HepG2 (cell line): ENCODE data around the gene ACAP1. TPM values are rescaled to one million over a fixed set of nuclear protein-coding genes. Genes with fewer than 3 reads are reported as not detected.

Experiments used
- AKAP8 ChIP-seq: sonication (generic); formaldehyde crosslinking; IDR thresholded peaks from 2 replicates; pipeline ENCODE4 v1.5.1; 2020; ENCODE audit warnings: mild to moderate bottlenecking, missing genetic modification reagents
- FOXA1 ChIP-seq, 2 experiments: fragments of 450-650 bp in 1 of 2; sonication (generic) in 1 of 2; formaldehyde crosslinking in 1 of 2; IDR thresholded peaks; 2 replicates each; pipeline versions ENCODE4 v1.4.0 to v1.6.1; 2016 to 2020; ENCODE audit warnings: missing genetic modification reagents in 1 of 2
- ISX ChIP-seq: sonication (generic); formaldehyde crosslinking; conservative IDR thresholded peaks from 2 replicates; pipeline ENCODE4 v1.5.0; 2020; ENCODE audit warnings: missing genetic modification reagents
- KAT7 ChIP-seq: IDR thresholded peaks from 2 replicates; pipeline ENCODE4 v1.6.1; 2018; ENCODE audit warnings: borderline replicate concordance, missing compliant biosample characterization
- NCOR1 ChIP-seq: fragments of 200-600 bp; sonication (generic); IDR thresholded peaks from 2 replicates; pipeline ENCODE4 v1.7.0; 2017; ENCODE audit warnings: antibody characterized with exemption, low read length, borderline replicate concordance
- NFAT5 ChIP-seq: sonication (generic); formaldehyde crosslinking; IDR thresholded peaks from 2 replicates; pipeline ENCODE4 v1.4.0; 2020; ENCODE audit warnings: missing genetic modification reagents
- THYN1 ChIP-seq: sonication (generic); formaldehyde crosslinking; IDR thresholded peaks from 2 replicates; pipeline ENCODE4 v1.8.1; 2023; ENCODE audit warnings: low read depth, mild to moderate bottlenecking, moderate library complexity, missing genetic modification reagents, borderline replicate concordance
- ZNF124 ChIP-seq: sonication (generic); formaldehyde crosslinking; IDR thresholded peaks from 2 replicates; pipeline ENCODE4 v1.4.0; 2020; ENCODE audit warnings: missing genetic modification reagents
- ZNF205 ChIP-seq: IDR thresholded peaks from 2 replicates; pipeline ENCODE4 v1.6.1; 2018; ENCODE audit warnings: missing biosample characterization, missing genetic modification reagents
- polyA plus RNA-seq, 8 experiments: library from polyadenylated mRNA; depleted of rRNA in 3 of 8; stranded (reverse) in 7 of 8; unstranded in 1 of 8; fragments of >200 nt; fragmentation: Illumina TruSeq in 4 of 8; extraction: Trizol in 4 of 8; gene quantifications; 2 replicates each; pipeline versions ENCODE4 v1.2.1 to v1.2.3, GENCODE V29; 2011 to 2016; ENCODE audit warnings: low read depth in 4 of 8, missing spikeins in 1 of 8, mixed read lengths in 1 of 8; ENCODE audit not compliant: insufficient read depth in 1 of 8
- total RNA-seq, 5 experiments: library from RNA; depleted of rRNA; stranded (reverse); fragments of >200 nt; fragmentation: Illumina TruSeq; extraction: Trizol; gene quantifications; 2 replicates each; pipeline ENCODE4 v1.2.3, GENCODE V29; 2016; ENCODE audit warnings: low read depth in 1 of 5

Gene ACAP1
- total and polyA plus RNA-seq, 2 of the 13 experiments (the other 11 are each of a cell fraction or from before 2014, with no cell fraction given), result 1.3 to 2.5 TPM

- no peak for TF ChIP-seq NFAT5 (CRISPR knock-in tag)
- no peak for TF ChIP-seq ZNF205 (CRISPR knock-in tag)
- TF ChIP-seq THYN1 (CRISPR knock-in tag), result no peak
- TF ChIP-seq NCOR1, result no peak
- TF ChIP-seq ISX (CRISPR knock-in tag), result no peak
- TF ChIP-seq FOXA1 (IDR thresholded peaks at IDR 0.05), result no peak
- no peak for TF ChIP-seq FOXA1 (CRISPR knock-in tag; IDR thresholded peaks at IDR 0.05)
- TF ChIP-seq AKAP8 (CRISPR knock-in tag), result no peak
- no peak for TF ChIP-seq ZNF124 (CRISPR knock-in tag)
- TF ChIP-seq KAT7 (CRISPR knock-in tag), result no peak
Observed at GRCh38 chr17:7341842-7342241, 5.5 kb downstream of the ACAP1 start (continued).
